DOHH2 (cell line): Measurements from ENCODE around the gene PRDM1.

ENCODE experiments used
- EZH2phosphoT487 ChIP-seq: fragments of 200-600 bp; sonication (generic); IDR thresholded peaks from 2 replicates; pipeline ENCODE4 v1.6.1; 2017; ENCODE audit warnings: borderline replicate concordance, mild to moderate bottlenecking, antibody characterized with exemption, low read length, moderate library complexity, mixed read lengths
- TF ChIP-seq, protein P1 (sequence below): fragments of 200-600 bp; sonication (generic); IDR thresholded peaks from one replicate; pipeline ENCODE4 v1.5.1; 2014; ENCODE audit warnings: antibody characterized with exemption, mild to moderate bottlenecking, low read depth, low read length; ENCODE audit not compliant: poor library complexity, severe bottlenecking

DNA sequence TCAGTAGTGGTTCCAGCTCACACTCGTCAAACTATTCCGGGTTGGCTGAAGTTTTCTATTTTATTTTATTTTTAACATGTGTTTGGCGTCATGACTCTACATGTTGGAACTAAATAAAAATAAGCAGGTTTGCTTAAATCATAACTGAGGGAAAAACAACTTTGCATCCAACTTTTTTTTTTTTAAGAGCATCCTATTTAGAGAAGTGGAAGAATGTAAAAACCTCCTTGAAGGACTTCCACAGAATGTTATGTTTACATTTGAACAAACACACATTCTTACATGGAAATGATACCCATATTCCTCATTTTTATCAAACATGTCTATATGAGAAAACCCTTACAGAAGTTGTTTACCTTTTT lies 659 bp downstream of the PRDM1 start:
- TF ChIP-seq, protein P1, sequence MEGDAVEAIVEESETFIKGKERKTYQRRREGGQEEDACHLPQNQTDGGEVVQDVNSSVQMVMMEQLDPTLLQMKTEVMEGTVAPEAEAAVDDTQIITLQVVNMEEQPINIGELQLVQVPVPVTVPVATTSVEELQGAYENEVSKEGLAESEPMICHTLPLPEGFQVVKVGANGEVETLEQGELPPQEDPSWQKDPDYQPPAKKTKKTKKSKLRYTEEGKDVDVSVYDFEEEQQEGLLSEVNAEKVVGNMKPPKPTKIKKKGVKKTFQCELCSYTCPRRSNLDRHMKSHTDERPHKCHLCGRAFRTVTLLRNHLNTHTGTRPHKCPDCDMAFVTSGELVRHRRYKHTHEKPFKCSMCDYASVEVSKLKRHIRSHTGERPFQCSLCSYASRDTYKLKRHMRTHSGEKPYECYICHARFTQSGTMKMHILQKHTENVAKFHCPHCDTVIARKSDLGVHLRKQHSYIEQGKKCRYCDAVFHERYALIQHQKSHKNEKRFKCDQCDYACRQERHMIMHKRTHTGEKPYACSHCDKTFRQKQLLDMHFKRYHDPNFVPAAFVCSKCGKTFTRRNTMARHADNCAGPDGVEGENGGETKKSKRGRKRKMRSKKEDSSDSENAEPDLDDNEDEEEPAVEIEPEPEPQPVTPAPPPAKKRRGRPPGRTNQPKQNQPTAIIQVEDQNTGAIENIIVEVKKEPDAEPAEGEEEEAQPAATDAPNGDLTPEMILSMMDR, result no peak
- no peak for TF ChIP-seq EZH2phosphoT487
